DOHH2 (cell line): ENCODE data around the gene SLCO4C1.

Experiments used
- H3F3A ChIP-seq: fragments of 200-600 bp; sonication (generic), shearing (Covaris generic); 2 replicates; pipeline ENCODE4 v1.6.0; 2016; ENCODE audit warnings: antibody characterized with exemption, mild to moderate bottlenecking; ENCODE audit not compliant: control insufficient read depth, insufficient read depth
- H3K27ac ChIP-seq: fragments of 200-600 bp; sonication (generic); 2 replicates; pipeline ENCODE4 v1.5.1; 2014; ENCODE audit warnings: low read depth, mild to moderate bottlenecking, low read length, moderate library complexity
- H3K27me3 ChIP-seq: fragments of 200-600 bp; sonication (generic); 2 replicates; pipeline ENCODE4 v1.6.1; 2014; ENCODE audit warnings: mild to moderate bottlenecking, low read length, mixed read lengths; ENCODE audit not compliant: control insufficient read depth
- H3K36me3 ChIP-seq: fragments of 200-600 bp; sonication (generic); 2 replicates; pipeline ENCODE4 v1.6.1; 2014; ENCODE audit warnings: mild to moderate bottlenecking, low read length, moderate library complexity, mixed read lengths; ENCODE audit not compliant: control insufficient read depth
- H3K4me1 ChIP-seq: fragments of 200-600 bp; sonication (generic); 2 replicates; pipeline ENCODE4 v1.6.1; 2014; ENCODE audit warnings: mild to moderate bottlenecking, low read length, mixed read lengths; ENCODE audit not compliant: control insufficient read depth
- H3K4me2 ChIP-seq: fragments of 200-600 bp; sonication (generic); 2 replicates; pipeline ENCODE4 v1.6.0; 2014; ENCODE audit warnings: mild to moderate bottlenecking, low read length, moderate library complexity
- H3K4me3 ChIP-seq: fragments of 200-600 bp; sonication (generic); 2 replicates; pipeline ENCODE4 v1.5.1; 2014; ENCODE audit warnings: mild to moderate bottlenecking, low read length, mixed read lengths
- H3K79me2 ChIP-seq: fragments of 200-600 bp; sonication (generic); 2 replicates; pipeline ENCODE4 v1.6.1; 2014; ENCODE audit warnings: mild to moderate bottlenecking, low read length, mixed read lengths; ENCODE audit not compliant: control insufficient read depth
- H3K9me2 ChIP-seq: fragments of 200-600 bp; sonication (generic); replicated peaks from 2 replicates; pipeline ENCODE4 v1.6.1; 2014; ENCODE audit warnings: mild to moderate bottlenecking, low read length, mixed read lengths; ENCODE audit not compliant: control insufficient read depth
- H3K9me3 ChIP-seq: fragments of 200-600 bp; sonication (generic); 2 replicates; pipeline ENCODE4 v1.6.1; 2014; ENCODE audit warnings: antibody characterized with exemption, low read length, mixed read lengths; ENCODE audit not compliant: control insufficient read depth, insufficient read depth
- H4K20me1 ChIP-seq: fragments of 200-600 bp; sonication (generic); 2 replicates; pipeline ENCODE4 v1.6.0; 2014; ENCODE audit warnings: low read depth, mild to moderate bottlenecking, antibody characterized with exemption, low read length, moderate library complexity; ENCODE audit not compliant: control insufficient read depth, insufficient read depth
- CTCF ChIP-seq: fragments of 200-600 bp; sonication (generic); IDR thresholded peaks from one replicate; pipeline ENCODE4 v1.5.1; 2014; ENCODE audit warnings: antibody characterized with exemption, mild to moderate bottlenecking, low read depth, low read length; ENCODE audit not compliant: poor library complexity, severe bottlenecking
- EZH2phosphoT487 ChIP-seq: fragments of 200-600 bp; sonication (generic); IDR thresholded peaks from 2 replicates; pipeline ENCODE4 v1.6.1; 2017; ENCODE audit warnings: borderline replicate concordance, mild to moderate bottlenecking, antibody characterized with exemption, low read length, moderate library complexity, mixed read lengths

SLCO4C1 gene

GRCh38 chr5:102277144-102277543, 18.9 kb downstream of the SLCO4C1 start:
- H3K4me3 ChIP-seq: no peak overlapping the region
- H3K9me3 ChIP-seq: no peaks in the 10 kb centered on the region
- H3F3A ChIP-seq: no peaks in the 10 kb centered on the region
- no peak for TF ChIP-seq CTCF
- no peak for TF ChIP-seq EZH2phosphoT487
- H3K4me1 ChIP-seq: no peaks in the 10 kb centered on the region
- no peaks in the 10 kb centered on the region for H3K9me2 ChIP-seq
- no peak overlapping the region for H3K27ac ChIP-seq
- no peak overlapping the region for H3K4me2 ChIP-seq
- no peaks in the 10 kb centered on the region for H3K36me3 ChIP-seq
- no peaks in the 10 kb centered on the region for H3K27me3 ChIP-seq
- H3K79me2 ChIP-seq: no peaks in the 10 kb centered on the region
- H4K20me1 ChIP-seq: no peaks in the 10 kb centered on the region

GRCh38 chr5:102271759-102272158, 24.3 kb downstream of the SLCO4C1 start:
- no peaks in the 10 kb centered on the region for H3K36me3 ChIP-seq
- no peak overlapping the region for H3K27ac ChIP-seq
- TF ChIP-seq CTCF: no peak
- TF ChIP-seq EZH2phosphoT487: no peak

GRCh38 chr5:102270036-102270435, 26.0 kb downstream of the SLCO4C1 start:
- Histone ChIP-seq H3F3A (no peaks in the 10 kb centered on the region), H3K79me2 (no peaks in the 10 kb centered on the region), H3K4me2 (no peak overlapping the region), H3K36me3 (no peaks in the 10 kb centered on the region), H3K27me3 (no peaks in the 10 kb centered on the region), H3K9me2 (no peaks in the 10 kb centered on the region), H3K4me1 (no peaks in the 10 kb centered on the region), H3K9me3 (no peaks in the 10 kb centered on the region), H3K27ac (no peak overlapping the region), H4K20me1 (no peaks in the 10 kb centered on the region), H3K4me3 (no peak overlapping the region)
- TF ChIP-seq CTCF: no peak
- TF ChIP-seq EZH2phosphoT487: no peak

More at GRCh38 chr5:102271759-102272158, 24.3 kb downstream of the SLCO4C1 start:
- Histone ChIP-seq H3F3A (no peaks in the 10 kb centered on the region), H3K79me2 (no peaks in the 10 kb centered on the region), H3K27me3 (no peaks in the 10 kb centered on the region), H3K9me2 (no peaks in the 10 kb centered on the region), H3K4me2 (no peak overlapping the region), H3K4me1 (no peaks in the 10 kb centered on the region), H3K9me3 (no peaks in the 10 kb centered on the region), H3K4me3 (no peak overlapping the region), H4K20me1 (no peaks in the 10 kb centered on the region)

- Histone ChIP-seq H3K4me1 (no peaks in the 10 kb centered on the region), H3K9me3 (no peaks in the 10 kb centered on the region), H3K79me2 (no peaks in the 10 kb centered on the region), H3K4me2 (no peak overlapping the region), H3K4me3 (no peak overlapping the region), H3K36me3 (no peaks in the 10 kb centered on the region), H4K20me1 (no peaks in the 10 kb centered on the region), H3K27me3 (no peaks in the 10 kb centered on the region), H3F3A (no peaks in the 10 kb centered on the region), H3K27ac (no peak overlapping the region), H3K9me2 (no peaks in the 10 kb centered on the region)
- TF ChIP-seq EZH2phosphoT487 (no peak), CTCF (no peak)
These were observed 33.4 kb downstream of the SLCO4C1 start for GRCh38 chr5:102262688-102263087.
